ENCODE measurements around the gene USP25. TPM values are rescaled to one million over a fixed set of nuclear protein-coding genes. Genes with fewer than 3 reads are reported as not detected.

The USP25 gene
- total and polyA plus RNA-seq, 2 of the 8 experiments (the other 6 are each of a cell fraction or from before 2014, with no cell fraction given), result 11.2 to 48.1 TPM

GRCh38 chr21:15751546-15751945, 21.8 kb downstream of the USP25 start:
- no peak for FAIRE-seq
- Histone ChIP-seq H2AK5ac (ENCODE audit: low read depth, low read length) (no peak overlapping the region), H3K27me3 (replicated peaks in 1 of 4; ENCODE audit: control insufficient read depth in 3 of 4, extremely low read depth in 1 of 4, insufficient read depth in 3 of 4, low read length in 3 of 4) (no peaks in the 10 kb centered on the region), H4K20me1 (replicated peaks in 1 of 2; ENCODE audit: control insufficient read depth in 1 of 2, insufficient read depth in 2 of 2, low read length in 2 of 2) (peaks cover 9% of the 10 kb centered on the region in 2 experiments), H4K8ac (ENCODE audit: extremely low read depth, insufficient read depth, low read length) (no peak overlapping the region), H3K56ac (replicated peaks; ENCODE audit: insufficient read length, low read depth, low read length) (no peak overlapping the region), H3K9me3 (ENCODE audit: insufficient read depth in 2 of 2, low read depth in 1 of 2, low read length in 1 of 2) (no peaks in the 10 kb centered on the region), H3K4me1 (replicated peaks in 1 of 4; ENCODE audit: control insufficient read depth in 3 of 4, insufficient read depth in 4 of 4, low read length in 3 of 4) (peaks cover 1 to 26% (median 14%) of the 10 kb centered on the region in 4 experiments; a peak in 6 of 7 replicates), H2BK5ac (ENCODE audit: low read depth, low read length) (no peak overlapping the region), H4K5ac (ENCODE audit: insufficient read length, low read depth, low read length) (no peak overlapping the region), H3K36me3 (ENCODE audit: control insufficient read depth in 2 of 4, insufficient read depth in 4 of 4, low read length in 3 of 4) (no peaks in the 10 kb centered on the region), H3K79me1 (ENCODE audit: low read depth, low read length) (no peaks in the 10 kb centered on the region), H4K91ac (replicated peaks; ENCODE audit: insufficient read length, low read length) (no peak overlapping the region), H3K23me2 (ENCODE audit: low read depth, low read length) (no peaks in the 10 kb centered on the region), H2BK120ac (replicated peaks; ENCODE audit: low read depth, low read length) (no peak overlapping the region), H3K4me3 (ENCODE audit: extremely low read depth in 1 of 4, insufficient read depth in 2 of 4, low read depth in 3 of 4, low read length in 4 of 4) (no peak overlapping the region), H3K18ac (ENCODE audit: extremely low read depth, low read length) (no peak overlapping the region), H2BK12ac (ENCODE audit: low read depth, low read length) (no peak overlapping the region), H2BK15ac (ENCODE audit: low read length) (no peak overlapping the region), H2BK20ac (ENCODE audit: low read length) (no peak overlapping the region), H3K23ac (ENCODE audit: insufficient read length) (no peak overlapping the region), H3K14ac (ENCODE audit: insufficient read length) (no peak overlapping the region), H3K79me2 (ENCODE audit: control insufficient read depth in 1 of 2, insufficient read depth in 2 of 2, low read length in 2 of 2) (peaks cover 18 to 93% of the 10 kb centered on the region in 2 experiments), H3K4me2 (ENCODE audit: insufficient read depth in 1 of 2, low read depth in 2 of 2, low read length in 2 of 2) (no peak overlapping the region), H3K9ac (replicated peaks in 1 of 4; ENCODE audit: extremely low read depth in 1 of 4, low read depth in 3 of 4, low read length in 3 of 4) (no peak overlapping the region), H2AFZ (ENCODE audit: low read length) (no peak overlapping the region), H3K4ac (replicated peaks; ENCODE audit: insufficient read length, low read depth, low read length) (no peak overlapping the region), H3K27ac (ENCODE audit: low read depth, low read length) (no peak overlapping the region)
- ChIA-PET CTCF (ENCODE audit: partially characterized antibody) (interaction anchor here (0.7 to 2.1 kb wide), 4 partner anchors 9 to 187 kb away, joined by 3 to 6 read pairs (median 4); no protein-coding TSS in a partner anchor), POLR2A (ENCODE audit: partially characterized antibody) (interaction anchor here (0.7 to 4.0 kb wide), 4 partner anchors 8 to 1084 kb away, joined by 3 to 26 read pairs (median 9); partner anchors contain the start of gene USP25)
- TF ChIP-seq CHD2 (IDR thresholded peaks at IDR 0.05; ENCODE audit: low read length) (no peak), GTF2F1 (IDR thresholded peaks at IDR 0.05; ENCODE audit: borderline replicate concordance, low read depth, low read length) (no peak), SP2 (IDR thresholded peaks at IDR 0.05; ENCODE audit: low read length) (no peak), EP300 (IDR thresholded peaks at IDR 0.05; ENCODE audit: borderline replicate concordance in 1 of 2, low read depth in 2 of 2, low read length in 2 of 2) (no peak), JUN (IDR thresholded peaks at IDR 0.05; ENCODE audit: low read depth, low read length) (no peak), RAD21 (IDR thresholded peaks at IDR 0.05 in 1 of 2, conservative IDR thresholded peaks at IDR 0.05 in 1 of 2; ENCODE audit: low read depth in 2 of 2, low read length in 2 of 2) (no peak), HDAC2 (IDR thresholded peaks at IDR 0.05; ENCODE audit: borderline replicate concordance in 1 of 2, low read depth in 2 of 2, low read length in 2 of 2) (no peak), SRF (IDR thresholded peaks at IDR 0.05; ENCODE audit: low read depth, low read length) (no peak), RFX5 (IDR thresholded peaks at IDR 0.05; ENCODE audit: borderline replicate concordance, low read depth, low read length) (no peak), NRF1 (IDR thresholded peaks at IDR 0.05; ENCODE audit: low read depth, low read length) (no peak), HDAC6 (IDR thresholded peaks at IDR 0.05; ENCODE audit: low read depth, low read length) (no peak), TAF1 (IDR thresholded peaks at IDR 0.05; ENCODE audit: low read depth, low read length) (no peak)
- TF ChIP-seq, protein P1, sequence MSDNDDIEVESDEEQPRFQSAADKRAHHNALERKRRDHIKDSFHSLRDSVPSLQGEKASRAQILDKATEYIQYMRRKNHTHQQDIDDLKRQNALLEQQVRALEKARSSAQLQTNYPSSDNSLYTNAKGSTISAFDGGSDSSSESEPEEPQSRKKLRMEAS (IDR thresholded peaks at IDR 0.05), result no peak
- no peak for DNase-seq (ENCODE audit: low read depth in 1 of 2, low spot score in 2 of 2)

Measured in H1 (cell line).